Esophagus muscularis mucosa (tissue), 4 donors: ENCODE results near the gene GNG12.

ENCODE experiments used
- EP300 ChIP-seq: sonication (generic); formaldehyde crosslinking; IDR thresholded peaks from one replicate; pipeline ENCODE4 v1.6.1; 2017; ENCODE audit warnings: antibody characterized with exemption
- POLR2A ChIP-seq: fragments of 450-650 bp; IDR thresholded peaks from one replicate; pipeline ENCODE4 v1.6.1; 2017; ENCODE audit warnings: antibody characterized with exemption, moderate library complexity, mild to moderate bottlenecking, low read depth
- POLR2AphosphoS5 ChIP-seq, 2 donors: sonication (generic); formaldehyde crosslinking; IDR thresholded peaks; one replicate each; pipeline ENCODE4 v1.6.1; 2017; ENCODE audit warnings: antibody characterized with exemption in 2 of 2
- TF ChIP-seq, protein P1 (sequence below), 3 experiments: fragments of 200-600 bp in 2 of 3; fragments of 450-650 bp in 1 of 3; sonication (generic) in 2 of 3; IDR thresholded peaks; one replicate each; pipeline ENCODE4 v1.5.1; 2017 to 2019; ENCODE audit warnings: antibody characterized with exemption in 3 of 3, mild to moderate bottlenecking in 2 of 3, moderate library complexity in 1 of 3

DNA sequence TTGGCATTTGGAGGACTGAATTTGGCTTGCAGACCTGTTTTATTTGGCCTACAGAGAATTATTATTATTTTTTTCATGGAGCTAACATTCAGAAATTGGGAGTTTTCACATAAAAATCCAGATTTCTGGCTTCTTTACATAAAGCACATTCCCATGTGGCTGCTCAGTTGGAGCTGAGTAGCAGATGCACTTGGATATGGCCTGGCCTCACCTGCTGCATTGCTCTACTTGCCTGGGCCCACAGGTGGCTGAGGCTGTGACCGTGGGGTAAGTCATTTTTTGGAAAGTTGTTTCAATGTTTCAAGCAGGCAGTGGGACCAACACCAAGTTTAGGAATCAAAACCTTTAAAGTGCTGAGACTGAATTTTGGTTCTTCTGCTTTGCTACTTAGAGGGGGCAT lies 91.5 kb downstream of the GNG12 start:
- no peak for TF ChIP-seq POLR2AphosphoS5 (IDR thresholded peaks at IDR 0.05)
- TF ChIP-seq POLR2A: no peak
- TF ChIP-seq, protein P1, sequence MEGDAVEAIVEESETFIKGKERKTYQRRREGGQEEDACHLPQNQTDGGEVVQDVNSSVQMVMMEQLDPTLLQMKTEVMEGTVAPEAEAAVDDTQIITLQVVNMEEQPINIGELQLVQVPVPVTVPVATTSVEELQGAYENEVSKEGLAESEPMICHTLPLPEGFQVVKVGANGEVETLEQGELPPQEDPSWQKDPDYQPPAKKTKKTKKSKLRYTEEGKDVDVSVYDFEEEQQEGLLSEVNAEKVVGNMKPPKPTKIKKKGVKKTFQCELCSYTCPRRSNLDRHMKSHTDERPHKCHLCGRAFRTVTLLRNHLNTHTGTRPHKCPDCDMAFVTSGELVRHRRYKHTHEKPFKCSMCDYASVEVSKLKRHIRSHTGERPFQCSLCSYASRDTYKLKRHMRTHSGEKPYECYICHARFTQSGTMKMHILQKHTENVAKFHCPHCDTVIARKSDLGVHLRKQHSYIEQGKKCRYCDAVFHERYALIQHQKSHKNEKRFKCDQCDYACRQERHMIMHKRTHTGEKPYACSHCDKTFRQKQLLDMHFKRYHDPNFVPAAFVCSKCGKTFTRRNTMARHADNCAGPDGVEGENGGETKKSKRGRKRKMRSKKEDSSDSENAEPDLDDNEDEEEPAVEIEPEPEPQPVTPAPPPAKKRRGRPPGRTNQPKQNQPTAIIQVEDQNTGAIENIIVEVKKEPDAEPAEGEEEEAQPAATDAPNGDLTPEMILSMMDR (IDR thresholded peaks at IDR 0.05): no peak
- TF ChIP-seq EP300: no peak
